HEK293T (cell line): ENCODE results near the gene RSU1.

Source experiments
- CTCF ChIA-PET: fragments of 350-600 bp; formaldehyde crosslinking; extraction: SDS; loops from one replicate; lab custom pipeline; 2021; ENCODE audit warnings: antibody characterized with exemption, inconsistent platforms; lab: Yijun Ruan, JAX
- POLR2A ChIA-PET: fragments of 350-600 bp; formaldehyde crosslinking; extraction: SDS; loops from one replicate; lab custom pipeline; 2020; ENCODE audit warnings: antibody characterized with exemption, inconsistent platforms; lab: Yijun Ruan, JAX
- DNase-seq: peaks from one replicate; pipeline ENCODE4 v3.0.0; 2012; ENCODE audit warnings: mixed read lengths; ENCODE audit errors: extremely low spot score
- ARNT ChIP-seq: fragments of 450-650 bp; IDR thresholded peaks from 2 replicates; pipeline ENCODE4 v1.6.1; 2017; ENCODE audit warnings: mild to moderate bottlenecking
- BHLHE40 ChIP-seq: fragments of 450-650 bp; IDR thresholded peaks from 2 replicates; pipeline ENCODE4 v1.6.1; 2016; ENCODE audit warnings: mild to moderate bottlenecking, moderate library complexity, borderline replicate concordance
- CTBP1 ChIP-seq: fragments of 450-650 bp; IDR thresholded peaks from 2 replicates; pipeline ENCODE4 v1.6.1; 2016; ENCODE audit warnings: borderline replicate concordance
- ELF4 ChIP-seq: fragments of 450-650 bp; IDR thresholded peaks from 2 replicates; pipeline ENCODE4 v1.6.1; 2017; ENCODE audit warnings: antibody characterized with exemption
- FOXA1 ChIP-seq: fragments of 450-650 bp; IDR thresholded peaks from 2 replicates; pipeline ENCODE4 v1.6.1; 2016; ENCODE audit warnings: mild to moderate bottlenecking
- FOXK2 ChIP-seq: fragments of 450-650 bp; IDR thresholded peaks from 2 replicates; pipeline ENCODE4 v1.6.1; 2016; ENCODE audit warnings: mild to moderate bottlenecking
- FOXM1 ChIP-seq: fragments of 450-650 bp; IDR thresholded peaks from 2 replicates; pipeline ENCODE4 v1.6.1; 2017; ENCODE audit warnings: mild to moderate bottlenecking, borderline replicate concordance
- HDGF ChIP-seq: fragments of 450-650 bp; IDR thresholded peaks from 2 replicates; pipeline ENCODE4 v1.6.1; 2017; ENCODE audit warnings: antibody characterized with exemption, borderline replicate concordance
- L3MBTL2 ChIP-seq: fragments of 450-650 bp; conservative IDR thresholded peaks from 2 replicates; pipeline ENCODE4 v1.6.1; 2016; ENCODE audit warnings: mild to moderate bottlenecking
- LEF1 ChIP-seq: fragments of 450-650 bp; IDR thresholded peaks from 2 replicates; pipeline ENCODE4 v1.6.1; 2017; ENCODE audit warnings: mild to moderate bottlenecking, borderline replicate concordance
- NFRKB ChIP-seq: fragments of 450-650 bp; IDR thresholded peaks from 2 replicates; pipeline ENCODE4 v1.6.1; 2016; ENCODE audit warnings: mild to moderate bottlenecking, moderate library complexity
- SP1 ChIP-seq: fragments of 450-650 bp; IDR thresholded peaks from 2 replicates; pipeline ENCODE4 v1.6.1; 2017
- SUZ12 ChIP-seq: fragments of 450-650 bp; IDR thresholded peaks from 2 replicates; pipeline ENCODE4 v1.6.1; 2016; ENCODE audit warnings: mild to moderate bottlenecking
- TARDBP ChIP-seq: fragments of 450-650 bp; IDR thresholded peaks from 2 replicates; pipeline ENCODE4 v1.6.1; 2016
- ZNF384 ChIP-seq: fragments of 450-650 bp; IDR thresholded peaks from 2 replicates; pipeline ENCODE4 v1.6.1; 2016
- TF ChIP-seq, protein P1 (sequence below): fragments of 450-650 bp; IDR thresholded peaks from 2 replicates; pipeline ENCODE4 v1.6.1; 2016

RSU1 gene

DNA sequence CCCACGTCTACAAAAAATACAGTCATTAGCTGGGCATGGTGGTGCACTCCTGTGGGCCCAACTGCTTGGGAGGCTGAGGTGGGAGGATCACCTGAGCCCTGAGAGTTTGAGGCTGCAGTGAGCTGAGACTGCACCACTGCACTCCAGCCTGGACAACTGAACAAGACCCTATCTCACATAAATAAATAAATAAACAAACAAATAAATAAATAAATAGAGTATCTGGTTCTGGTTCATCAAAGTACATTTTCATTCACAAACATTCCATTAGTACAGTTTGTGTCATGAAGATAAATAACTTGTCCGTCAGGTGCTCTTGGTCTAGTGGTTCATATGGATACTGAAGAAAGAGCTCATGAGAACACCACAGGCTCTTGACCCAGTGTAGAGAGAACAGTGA, 96.4 kb downstream of the RSU1 start:
- DNase-seq, result no peak
- TF ChIP-seq SP1 (no peak), NFRKB (no peak), FOXK2 (no peak), FOXA1 (no peak), ZNF384 (no peak), BHLHE40 (no peak), L3MBTL2 (no peak), ARNT (no peak), SUZ12 (no peak), FOXM1 (no peak), CTBP1 (no peak), HDGF (no peak), ELF4 (no peak), LEF1 (no peak), TARDBP (no peak)
- TF ChIP-seq, protein P1, sequence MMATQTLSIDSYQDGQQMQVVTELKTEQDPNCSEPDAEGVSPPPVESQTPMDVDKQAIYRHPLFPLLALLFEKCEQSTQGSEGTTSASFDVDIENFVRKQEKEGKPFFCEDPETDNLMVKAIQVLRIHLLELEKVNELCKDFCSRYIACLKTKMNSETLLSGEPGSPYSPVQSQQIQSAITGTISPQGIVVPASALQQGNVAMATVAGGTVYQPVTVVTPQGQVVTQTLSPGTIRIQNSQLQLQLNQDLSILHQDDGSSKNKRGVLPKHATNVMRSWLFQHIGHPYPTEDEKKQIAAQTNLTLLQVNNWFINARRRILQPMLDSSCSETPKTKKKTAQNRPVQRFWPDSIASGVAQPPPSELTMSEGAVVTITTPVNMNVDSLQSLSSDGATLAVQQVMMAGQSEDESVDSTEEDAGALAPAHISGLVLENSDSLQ, result no peak
- ChIA-PET POLR2A (no interaction called here), CTCF (no interaction called here)

DNA sequence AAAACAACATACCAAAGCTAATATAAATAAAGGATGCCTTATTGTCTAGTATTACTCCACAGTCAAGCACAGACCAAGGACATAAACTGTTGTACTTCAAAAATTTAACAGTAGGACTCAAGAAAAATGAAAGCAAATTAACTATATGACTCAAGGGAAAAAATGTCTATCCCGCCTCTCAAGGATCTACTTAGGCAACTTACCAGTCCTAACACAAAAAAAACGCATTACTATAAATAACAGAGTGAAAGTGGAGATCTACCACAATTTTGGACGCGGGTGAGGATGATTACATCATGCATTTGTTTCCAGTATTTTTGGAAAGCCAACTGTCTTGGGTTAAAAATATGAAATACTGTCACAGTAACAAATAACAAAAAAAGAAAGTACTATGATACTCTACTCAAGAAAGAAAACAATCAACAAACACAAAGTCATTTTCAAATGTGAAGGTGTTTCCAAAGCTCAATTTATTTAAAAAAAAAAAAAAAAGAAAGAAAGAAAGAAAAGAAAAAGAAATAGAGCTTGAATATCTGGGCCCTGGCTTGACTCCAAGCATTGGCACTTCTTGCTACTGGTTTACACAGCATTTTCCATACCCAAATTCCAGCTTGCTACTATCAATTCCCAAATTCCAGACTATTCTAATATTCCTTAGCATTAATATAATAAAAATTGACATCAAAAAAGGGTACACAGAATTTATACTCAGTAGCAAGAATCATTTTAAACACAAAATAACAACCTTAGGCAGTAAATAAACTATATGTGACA, 99.4 kb downstream of the RSU1 start:
- DNase-seq, result no peak

DNA sequence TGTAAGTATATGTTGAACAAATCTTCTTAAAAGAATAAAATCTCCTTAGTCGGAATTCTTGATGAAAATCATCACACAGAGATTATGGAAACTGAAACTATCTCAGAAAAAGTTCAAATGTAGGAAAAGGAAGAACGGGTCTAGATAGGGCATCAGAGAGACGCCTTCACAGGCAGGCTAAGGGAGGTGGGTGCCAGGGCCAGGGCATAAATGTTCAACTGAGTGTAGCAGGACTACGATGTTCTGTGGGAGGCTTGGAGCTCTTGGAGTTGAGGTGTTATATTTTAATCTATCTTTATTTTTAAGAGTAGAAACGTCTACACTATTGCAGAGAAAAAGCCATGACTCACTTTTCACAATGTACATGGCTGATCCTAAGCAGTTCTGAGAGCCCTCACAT, 101.2 kb downstream of the RSU1 start:
- TF ChIP-seq FOXM1, result no peak
- no peak for TF ChIP-seq BHLHE40
- TF ChIP-seq ELF4, result no peak
- POLR2A ChIA-PET, result no interaction called here
- CTCF ChIA-PET, result no interaction called here
- no peak for DNase-seq

More for the DNA sequence above, 99.4 kb downstream of the RSU1 start:
- ChIA-PET CTCF (no interaction called here), POLR2A (no interaction called here)
- no peak for TF ChIP-seq ZNF384
- no peak for TF ChIP-seq CTBP1
- TF ChIP-seq L3MBTL2, result no peak
- TF ChIP-seq FOXK2, result no peak
- no peak for TF ChIP-seq SUZ12
- TF ChIP-seq TARDBP, result no peak
- no peak for TF ChIP-seq BHLHE40
- TF ChIP-seq HDGF, result no peak
- TF ChIP-seq NFRKB, result no peak
- TF ChIP-seq ARNT, result no peak
- no peak for TF ChIP-seq ELF4
- TF ChIP-seq, protein P1, result no peak
- TF ChIP-seq SP1, result no peak
- TF ChIP-seq LEF1, result no peak
- no peak for TF ChIP-seq FOXA1

DNA sequence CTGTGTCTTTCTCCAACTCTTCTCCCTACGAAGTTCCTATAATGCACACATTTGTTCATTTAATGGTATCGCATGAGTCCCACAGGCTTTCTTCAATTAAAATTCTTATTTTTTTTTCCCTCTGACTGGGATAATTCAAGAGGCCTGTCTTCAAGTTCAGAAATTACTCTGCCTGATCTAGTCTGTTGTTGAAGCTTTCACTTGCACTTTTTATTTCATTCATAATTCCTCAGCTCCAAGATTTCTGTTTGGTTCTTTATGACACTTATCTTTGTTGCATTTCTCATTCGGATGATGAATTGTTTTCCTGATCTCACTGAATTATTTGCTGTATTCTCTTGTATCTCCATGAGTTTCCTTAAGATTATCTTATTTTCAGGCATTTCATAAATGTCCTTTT, 103.9 kb downstream of the RSU1 start:
- CTCF ChIA-PET, result no interaction called here
- DNase-seq, result no peak
- no peak for TF ChIP-seq BHLHE40
- TF ChIP-seq, protein P1, result no peak
- no peak for TF ChIP-seq ELF4
- no peak for TF ChIP-seq TARDBP
- no peak for TF ChIP-seq LEF1
- TF ChIP-seq FOXM1, result no peak
- TF ChIP-seq FOXA1, result no peak
- no peak for TF ChIP-seq SP1
- TF ChIP-seq ZNF384, result no peak
- no peak for TF ChIP-seq HDGF
- TF ChIP-seq SUZ12, result no peak
- POLR2A ChIA-PET, result no interaction called here

DNA sequence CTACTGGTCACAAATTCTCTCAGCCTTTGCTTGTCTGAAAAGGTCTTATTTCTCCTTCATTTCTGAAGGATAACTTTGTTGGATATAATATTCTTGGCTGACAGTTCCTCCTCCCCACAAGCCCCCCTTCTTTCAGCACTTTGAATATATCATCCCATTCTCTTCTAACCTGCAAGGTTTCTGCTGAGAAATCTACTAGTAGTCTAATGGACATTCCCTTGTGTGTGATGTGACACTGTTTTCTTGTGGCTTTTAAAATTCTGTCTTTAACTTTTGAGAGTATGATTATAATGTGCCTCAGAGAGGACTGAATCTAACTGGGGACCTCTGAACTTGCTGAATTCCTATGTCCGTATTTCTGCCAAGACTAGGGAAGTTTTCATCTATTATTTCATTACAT, 104.3 kb downstream of the RSU1 start:
- ChIA-PET CTCF (no interaction called here), POLR2A (no interaction called here)
- no peak for DNase-seq
- TF ChIP-seq FOXK2 (no peak), TARDBP (no peak)

DNA sequence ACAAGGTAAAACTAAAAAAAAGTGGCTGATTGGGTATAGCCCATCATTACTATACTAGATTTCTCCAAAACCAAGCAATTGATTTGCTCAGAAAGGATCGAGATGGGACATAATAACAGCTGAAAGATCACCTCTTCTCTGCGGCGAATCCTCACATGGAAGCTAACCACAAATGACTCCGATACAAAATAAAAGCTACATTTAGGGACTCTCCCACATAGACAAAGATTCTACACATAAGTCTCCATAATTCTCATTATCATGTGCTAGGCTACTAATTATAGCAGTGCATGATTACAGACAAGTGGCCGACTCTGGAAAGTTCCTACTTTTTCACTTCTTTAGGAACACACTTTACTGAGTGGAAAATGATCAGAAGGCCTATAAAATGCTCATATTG, 116.9 kb downstream of the RSU1 start:
- POLR2A ChIA-PET, result no interaction called here
- CTCF ChIA-PET, result no interaction called here

More for the DNA sequence above, 116.9 kb downstream of the RSU1 start:
- no peak for DNase-seq
- TF ChIP-seq SP1, result no peak
- TF ChIP-seq CTBP1, result no peak
- TF ChIP-seq TARDBP, result no peak
- TF ChIP-seq SUZ12, result no peak
- TF ChIP-seq ARNT, result no peak
- TF ChIP-seq FOXK2, result no peak
- TF ChIP-seq HDGF, result no peak
- TF ChIP-seq ELF4, result no peak
- TF ChIP-seq BHLHE40, result no peak
- no peak for TF ChIP-seq ZNF384
- TF ChIP-seq NFRKB, result no peak
- no peak for TF ChIP-seq LEF1
- TF ChIP-seq FOXM1, result no peak
- TF ChIP-seq, protein P1, result no peak
- no peak for TF ChIP-seq L3MBTL2
- TF ChIP-seq FOXA1, result no peak
